AG09319 (cell line): ENCODE measurements around the gene GET3.

Experiments used
- DNase-seq: peaks from one replicate; pipeline ENCODE4 v3.0.0-alpha.2; 2010; ENCODE audit warnings: low read depth; ENCODE audit errors: extremely low read depth
- CTCF ChIP-seq: IDR thresholded peaks from 2 replicates; pipeline ENCODE4 v1.5.1; 2011; ENCODE audit warnings: low read depth, mild to moderate bottlenecking, inconsistent platforms, low read length, moderate library complexity

The GET3 gene

GRCh38 chr19:12726988-12727316, 10.3 kb upstream of the GET3 start:
- no peak for TF ChIP-seq CTCF
- DNase-seq = no peak

- no peak for TF ChIP-seq CTCF
- no peak for DNase-seq
Observed at GRCh38 chr19:12727745-12728433, 9.4 kb upstream of the GET3 start.

- DNase-seq = no peak
- no peak for TF ChIP-seq CTCF
Observed at GRCh38 chr19:12730064-12730463, 7.2 kb upstream of the GET3 start.

GRCh38 chr19:12731337-12731736, 6.0 kb upstream of the GET3 start:
- no peak for TF ChIP-seq CTCF
- DNase-seq = no peak

- TF ChIP-seq CTCF = peak; percentile 35
- no peak for DNase-seq
Observed at GRCh38 chr19:12733369-12734214, 3.7 kb upstream of the GET3 start.

- no peak for TF ChIP-seq CTCF
- DNase-seq = no peak
Observed at GRCh38 chr19:12737835-12738351, 596 bp downstream of the GET3 start.
